Measurements from ENCODE around the gene RBM18. TPM values are rescaled to one million over a fixed set of nuclear protein-coding genes. Genes with fewer than 3 reads are reported as not detected.

Gene RBM18
- total RNA-seq, 4 donors from 2014 or later: 10.3 to 11.8 (median 11.1) TPM

- TF ChIP-seq CTCF (IDR thresholded peaks at IDR 0.05): no peak
- TF ChIP-seq POLR2A (IDR thresholded peaks at IDR 0.05): no peak
- DNase-seq (ENCODE audit: low spot score in 2 of 2): no peak
- H3K4me3 ChIP-seq (ENCODE audit: low read depth, poor library complexity, severe bottlenecking): no peak overlapping the region
- intact Hi-C loops (cut with DNase I; ENCODE audit: low total_unique reads): no loop called here
- WGBS, 2 donors: 95 to 96% methylated on average over 5 of the region's 5 CpGs
Observed at GRCh38 chr9:122281368-122281767, 16.7 kb upstream of the RBM18 start.

GRCh38 chr9:122277285-122277897 lies 12.8 kb upstream of the RBM18 start:
- no peak for TF ChIP-seq CTCF (IDR thresholded peaks at IDR 0.05)
- TF ChIP-seq POLR2A (IDR thresholded peaks at IDR 0.05): no peak
- intact Hi-C loops (cut with DNase I; ENCODE audit: low total_unique reads): no loop called here
- DNase-seq (ENCODE audit: low spot score in 2 of 2): no peak
- WGBS, 2 donors: 98% methylated on average over 10 of the region's 10 CpGs
- H3K4me3 ChIP-seq (ENCODE audit: low read depth, poor library complexity, severe bottlenecking): no peak overlapping the region

GRCh38 chr9:122276096-122276495 lies 11.5 kb upstream of the RBM18 start:
- intact Hi-C loops (cut with DNase I; ENCODE audit: low total_unique reads): no loop called here
- 92 to 96% methylated on average over 7 of the region's 7 CpGs for WGBS, 2 donors
- TF ChIP-seq POLR2A (IDR thresholded peaks at IDR 0.05) (no peak), CTCF (IDR thresholded peaks at IDR 0.05) (no peak)
- DNase-seq (ENCODE audit: low spot score in 2 of 2): no peak
- no peak overlapping the region for H3K4me3 ChIP-seq (ENCODE audit: low read depth, poor library complexity, severe bottlenecking)

GRCh38 chr9:122274055-122274454 lies 9.4 kb upstream of the RBM18 start:
- intact Hi-C loops (cut with DNase I; ENCODE audit: low total_unique reads): no loop called here
- TF ChIP-seq CTCF (IDR thresholded peaks at IDR 0.05): no peak
- no peak for TF ChIP-seq POLR2A (IDR thresholded peaks at IDR 0.05)
- no peak for DNase-seq (ENCODE audit: low spot score in 2 of 2)
- WGBS, 2 donors: 96 to 98% methylated on average over 2 of the region's 2 CpGs
- no peak overlapping the region for H3K4me3 ChIP-seq (ENCODE audit: low read depth, poor library complexity, severe bottlenecking)

GRCh38 chr9:122268041-122268814 lies 3.6 kb upstream of the RBM18 start:
- TF ChIP-seq POLR2A (IDR thresholded peaks at IDR 0.05) (no peak), CTCF (IDR thresholded peaks at IDR 0.05) (no peak)
- no peak overlapping the region for H3K4me3 ChIP-seq (ENCODE audit: low read depth, poor library complexity, severe bottlenecking)
- DNase-seq (ENCODE audit: low spot score in 2 of 2): no peak
- WGBS, 2 donors: 77 to 79% methylated on average over 6 of the region's 6 CpGs
- intact Hi-C loops (cut with DNase I; ENCODE audit: low total_unique reads): no loop called here

Data from lower leg skin (tissue), 4 donors.